ENCODE measurements around the gene SLC6A11. TPM values are rescaled to one million over a fixed set of nuclear protein-coding genes. Genes with fewer than 3 reads are reported as not detected.

The SLC6A11 gene
- total RNA-seq, 6 donors from 2014 or later: 0.07 TPM; not detected in 5

- ATAC-seq (ENCODE audit: low FRiP score in 2 of 2): no peak
- H3K27ac ChIP-seq: no peak overlapping the region
- 85 to 90% methylated on average over 11 of the region's 11 CpGs for WGBS, 2 donors
Observed at GRCh38 chr3:10918011-10918410, 102.0 kb downstream of the SLC6A11 start.

DNA sequence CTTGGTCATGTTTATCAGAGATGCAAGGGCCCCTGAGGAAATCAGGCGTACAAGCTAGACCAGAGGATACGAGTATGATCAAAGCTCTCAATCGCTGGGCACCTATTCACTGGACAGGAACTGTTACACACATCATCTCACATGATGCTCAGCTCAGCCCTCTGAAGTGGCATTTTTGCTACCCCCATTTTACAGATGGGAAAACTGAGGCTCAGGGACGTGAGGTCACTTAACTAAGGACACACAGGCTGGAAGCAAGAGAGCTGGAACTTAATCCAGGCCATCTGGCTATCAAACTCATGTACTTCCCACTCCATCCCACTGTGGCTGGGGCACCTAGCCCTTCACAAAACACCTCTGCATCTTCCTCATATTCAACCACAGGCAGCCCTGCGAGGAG is 103.6 kb downstream of the SLC6A11 start:
- Histone ChIP-seq H3K4me1 (no peaks in the 10 kb centered on the region), H3K27ac (no peak overlapping the region)
- 56 to 72% methylated on average over 2 to 5 of the region's 5 CpGs for WGBS, 2 donors

More at GRCh38 chr3:10918011-10918410, 102.0 kb downstream of the SLC6A11 start:
- no peak overlapping the region for H3K4me3 ChIP-seq
- no peak for TF ChIP-seq POLR2AphosphoS5 (IDR thresholded peaks at IDR 0.05)
- TF ChIP-seq EP300 (IDR thresholded peaks at IDR 0.05): no peak
- TF ChIP-seq POLR2A (IDR thresholded peaks at IDR 0.05): no peak
- TF ChIP-seq CTCF (IDR thresholded peaks at IDR 0.05): no peak
- H3K36me3 ChIP-seq: no peaks in the 10 kb centered on the region
- no peaks in the 10 kb centered on the region for H3K9me3 ChIP-seq
- no peaks in the 10 kb centered on the region for H3K27me3 ChIP-seq
- DNase-seq: no peak
- no peaks in the 10 kb centered on the region for H3K4me1 ChIP-seq

DNA sequence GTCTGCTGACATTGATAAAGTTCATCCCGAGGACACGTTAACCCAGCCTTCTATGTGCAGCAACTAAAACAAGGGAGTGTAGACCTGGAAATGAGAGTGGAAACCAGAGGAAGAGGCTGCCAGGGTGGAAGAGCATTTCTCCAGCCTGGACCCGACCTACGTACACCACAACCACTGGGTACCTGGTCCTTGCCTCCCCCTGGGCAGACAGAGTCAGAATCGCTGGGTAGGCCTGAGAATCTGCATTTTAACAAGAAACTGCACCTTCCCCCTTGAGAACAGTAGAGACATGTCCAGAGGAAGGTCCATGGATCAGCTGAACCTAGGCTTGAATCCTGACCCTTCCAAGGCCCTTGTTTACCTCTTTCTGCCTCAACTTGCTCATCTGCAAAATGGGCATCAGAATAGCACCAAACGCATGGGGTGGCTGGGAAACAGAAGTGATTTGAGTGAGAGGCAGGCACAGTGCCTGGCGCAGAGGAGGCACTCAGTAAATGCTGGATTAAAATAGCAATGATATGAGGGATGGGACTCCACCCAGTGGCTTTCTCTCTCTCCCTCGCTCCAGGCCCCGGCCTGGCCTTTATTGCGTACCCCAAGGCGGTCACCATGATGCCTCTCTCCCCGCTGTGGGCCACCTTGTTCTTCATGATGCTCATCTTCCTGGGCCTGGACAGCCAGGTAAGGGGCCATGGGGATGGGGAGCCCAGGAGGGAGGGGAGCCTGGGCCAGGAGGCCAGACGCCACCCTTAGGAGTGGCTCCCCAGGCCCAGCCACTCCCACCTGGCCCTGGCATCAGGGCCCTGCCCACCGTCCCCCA is 109.6 kb downstream of the SLC6A11 start:
- ATAC-seq (ENCODE audit: low FRiP score in 2 of 2): no peak
- WGBS, 2 donors: 85 to 91% methylated on average over 11 to 14 of the region's 14 CpGs
- TF ChIP-seq EP300 (IDR thresholded peaks at IDR 0.05): no peak
- TF ChIP-seq CTCF (IDR thresholded peaks at IDR 0.05): no peak
- TF ChIP-seq POLR2A (IDR thresholded peaks at IDR 0.05): no peak
- no peak for TF ChIP-seq POLR2AphosphoS5 (IDR thresholded peaks at IDR 0.05)

More for the DNA sequence above, 103.6 kb downstream of the SLC6A11 start:
- DNase-seq: peak in 1 of 2 donors; percentile 13
- no peak overlapping the region for H3K4me3 ChIP-seq
- H3K36me3 ChIP-seq: no peaks in the 10 kb centered on the region
- no peaks in the 10 kb centered on the region for H3K9me3 ChIP-seq
- ATAC-seq (ENCODE audit: low FRiP score in 2 of 2): no peak
- no peak for TF ChIP-seq POLR2A (IDR thresholded peaks at IDR 0.05)
- no peak for TF ChIP-seq EP300 (IDR thresholded peaks at IDR 0.05)
- no peak for TF ChIP-seq POLR2AphosphoS5 (IDR thresholded peaks at IDR 0.05)
- TF ChIP-seq CTCF (IDR thresholded peaks at IDR 0.05): no peak
- H3K27me3 ChIP-seq: no peaks in the 10 kb centered on the region

DNA sequence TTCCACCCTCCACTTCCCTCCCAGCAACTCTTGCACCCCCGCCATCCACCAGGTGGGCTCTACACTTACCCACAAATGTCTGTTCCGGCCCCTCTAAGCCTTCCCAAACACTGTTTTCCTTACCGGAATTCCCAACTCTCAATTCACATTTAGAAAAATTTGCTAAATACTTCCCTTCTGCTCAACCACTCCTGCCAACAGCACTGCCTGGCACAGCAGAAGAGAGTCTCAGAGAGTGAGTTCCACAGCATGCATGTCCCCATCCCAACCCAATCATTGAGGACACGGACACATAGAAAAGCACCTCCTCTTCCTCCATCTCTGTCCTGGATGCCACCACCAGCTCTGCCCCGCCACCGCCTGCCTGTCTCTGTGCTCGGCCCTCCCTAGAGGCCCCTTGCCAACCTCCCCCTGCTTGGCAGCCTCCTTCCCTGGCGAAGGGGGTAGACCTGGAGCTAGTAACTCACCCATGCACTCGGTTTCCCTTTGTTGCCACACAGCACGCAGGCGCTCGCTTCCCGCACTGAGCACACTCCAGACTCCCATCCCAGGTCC is 110.3 kb downstream of the SLC6A11 start:
- TF ChIP-seq CTCF (IDR thresholded peaks at IDR 0.05): no peak
- no peak for TF ChIP-seq POLR2AphosphoS5 (IDR thresholded peaks at IDR 0.05)
- no peak for TF ChIP-seq EP300 (IDR thresholded peaks at IDR 0.05)
- no peak for TF ChIP-seq POLR2A (IDR thresholded peaks at IDR 0.05)
- Histone ChIP-seq H3K27me3 (no peaks in the 10 kb centered on the region), H3K27ac (no peak overlapping the region), H3K4me3 (no peak overlapping the region), H3K9me3 (no peaks in the 10 kb centered on the region), H3K4me1 (no peaks in the 10 kb centered on the region), H3K36me3 (no peaks in the 10 kb centered on the region)
- DNase-seq (peak in 1 of 2 donors; percentile 9), ATAC-seq (ENCODE audit: low FRiP score in 2 of 2) (peak in 1 of 2 donors; percentile 13)
- 87 to 89% methylated on average over 13 of the region's 13 CpGs for WGBS, 2 donors

More for the DNA sequence above, 109.6 kb downstream of the SLC6A11 start:
- H3K4me3 ChIP-seq: no peak overlapping the region
- H3K27me3 ChIP-seq: no peaks in the 10 kb centered on the region
- no peak overlapping the region for H3K27ac ChIP-seq
- no peaks in the 10 kb centered on the region for H3K4me1 ChIP-seq
- peak in 1 of 2 donors; percentile 10 for DNase-seq
- H3K9me3 ChIP-seq: no peaks in the 10 kb centered on the region
- H3K36me3 ChIP-seq: no peaks in the 10 kb centered on the region

Measured in upper lobe of left lung (tissue), 6 donors.